Measurements from ENCODE around the gene B4GALT1. TPM values are rescaled to one million over a fixed set of nuclear protein-coding genes. Genes with fewer than 3 reads are reported as not detected.

B4GALT1 gene
- polyA plus RNA-seq, 1 donor (not counting 4 experiments of a cell fraction or from before 2014, with no cell fraction given): 55.1 TPM

GRCh38 chr9:33151601-33152000 is 15.5 kb downstream of the B4GALT1 start:
- dilution Hi-C loops (cut with MboI; ENCODE audit: extremely low pct_ligation_motif_present, low sequenced_read_pairs): no loop called here
- H3K4me3 ChIP-seq (ENCODE audit: control insufficient read depth in 2 of 3, extremely low read depth in 1 of 3, insufficient read depth in 2 of 3, low read depth in 1 of 3, low read length in 3 of 3): no peak overlapping the region
- no peak overlapping the region for H2AFZ ChIP-seq (ENCODE audit: control insufficient read depth, low read length)
- H3K9ac ChIP-seq (ENCODE audit: control insufficient read depth, extremely low read depth, insufficient read depth, low read length): peak overlapping the region; percentile 16
- no peak for DNase-seq (ENCODE audit: low read depth, low spot score)
- H3K9me3 ChIP-seq (ENCODE audit: control insufficient read depth, low read depth, low read length): no peaks in the 10 kb centered on the region
- H3K27ac ChIP-seq (ENCODE audit: control insufficient read depth, insufficient read depth, low read length): peak overlapping the region; percentile 38
- H3K79me2 ChIP-seq (ENCODE audit: control insufficient read depth, insufficient read depth, low read length): peaks cover 95% of the 10 kb centered on the region
- H3K4me1 ChIP-seq (ENCODE audit: control insufficient read depth, extremely low read depth, insufficient read depth, low read length): peaks cover 27% of the 10 kb centered on the region
- FAIRE-seq: no peak
- peak overlapping the region; percentile 46 for H3K4me2 ChIP-seq (ENCODE audit: control insufficient read depth, extremely low read depth, insufficient read depth, low read depth, low read length)
- peaks cover 6% of the 10 kb centered on the region for H3K9me1 ChIP-seq (ENCODE audit: control insufficient read depth, extremely low read depth, insufficient read depth, low read length)
- H3K27me3 ChIP-seq (ENCODE audit: control insufficient read depth, extremely low read depth, insufficient read depth, low read length): no peaks in the 10 kb centered on the region
- no peak for TF ChIP-seq EZH2 (IDR thresholded peaks at IDR 0.05; ENCODE audit: low read length)
- no peak for TF ChIP-seq CTCF (optimal IDR thresholded peaks at IDR 0.05 in 1 of 3, IDR thresholded peaks at IDR 0.05 in 1 of 3, conservative IDR thresholded peaks at IDR 0.05 in 1 of 3; ENCODE audit: extremely low read depth in 1 of 3, insufficient read depth in 2 of 3, low read length in 3 of 3)
- no peaks in the 10 kb centered on the region for H3K36me3 ChIP-seq (ENCODE audit: control insufficient read depth in 2 of 2, extremely low read depth in 1 of 2, insufficient read depth in 2 of 2, low read length in 2 of 2)
- peaks cover 8% of the 10 kb centered on the region for H4K20me1 ChIP-seq (ENCODE audit: control insufficient read depth, extremely low read depth, insufficient read depth, low read length)

- no peaks in the 10 kb centered on the region for H3K9me3 ChIP-seq (ENCODE audit: control insufficient read depth, low read depth, low read length)
- no peak for TF ChIP-seq CTCF (optimal IDR thresholded peaks at IDR 0.05 in 1 of 3, IDR thresholded peaks at IDR 0.05 in 1 of 3, conservative IDR thresholded peaks at IDR 0.05 in 1 of 3; ENCODE audit: extremely low read depth in 1 of 3, insufficient read depth in 2 of 3, low read length in 3 of 3)
- no peak for TF ChIP-seq EZH2 (IDR thresholded peaks at IDR 0.05; ENCODE audit: low read length)
- H3K9me1 ChIP-seq (ENCODE audit: control insufficient read depth, extremely low read depth, insufficient read depth, low read length): peaks cover 6% of the 10 kb centered on the region
- H3K79me2 ChIP-seq (ENCODE audit: control insufficient read depth, insufficient read depth, low read length): peaks cover 95% of the 10 kb centered on the region
- H4K20me1 ChIP-seq (ENCODE audit: control insufficient read depth, extremely low read depth, insufficient read depth, low read length): peaks cover 8% of the 10 kb centered on the region
- H3K4me2 ChIP-seq (ENCODE audit: control insufficient read depth, extremely low read depth, insufficient read depth, low read depth, low read length): peak overlapping the region; percentile 46
- DNase-seq (ENCODE audit: low read depth, low spot score): no peak
- H3K4me3 ChIP-seq (ENCODE audit: control insufficient read depth in 2 of 3, extremely low read depth in 1 of 3, insufficient read depth in 2 of 3, low read depth in 1 of 3, low read length in 3 of 3): no peak overlapping the region
- peaks cover 0 to under 1% of the 10 kb centered on the region in 2 experiments for H3K36me3 ChIP-seq (ENCODE audit: control insufficient read depth in 2 of 2, extremely low read depth in 1 of 2, insufficient read depth in 2 of 2, low read length in 2 of 2)
- no peak overlapping the region for H2AFZ ChIP-seq (ENCODE audit: control insufficient read depth, low read length)
- peaks cover 23% of the 10 kb centered on the region for H3K4me1 ChIP-seq (ENCODE audit: control insufficient read depth, extremely low read depth, insufficient read depth, low read length)
- dilution Hi-C loops (cut with MboI; ENCODE audit: extremely low pct_ligation_motif_present, low sequenced_read_pairs): no loop called here
- H3K27ac ChIP-seq (ENCODE audit: control insufficient read depth, insufficient read depth, low read length): peak overlapping the region; percentile 38
- H3K9ac ChIP-seq (ENCODE audit: control insufficient read depth, extremely low read depth, insufficient read depth, low read length): peak overlapping the region; percentile 16
- FAIRE-seq: peak; percentile 89
- no peaks in the 10 kb centered on the region for H3K27me3 ChIP-seq (ENCODE audit: control insufficient read depth, extremely low read depth, insufficient read depth, low read length)
Measured at GRCh38 chr9:33151007-33151557, 16.1 kb downstream of the B4GALT1 start.

Measured in keratinocyte (primary cell).